Right ventricle myocardium superior (tissue), 1 donor: Measurements from ENCODE around the gene TNS2. TPM values are rescaled to one million over a fixed set of nuclear protein-coding genes. Genes with fewer than 3 reads are reported as not detected.
"Not testable (repeated sequence)": the region's sequence is repeated elsewhere in the genome, so short reads cannot be mapped to it uniquely, and the experiment has no call there.

Source experiments
- ATAC-seq: fragments of 200-7000 bp; cut with Tn5 transposase; one replicate; pipeline ENCODE4 v1.9.1; 2020; ENCODE audit warnings: mild to moderate bottlenecking; ENCODE audit not compliant: poor library complexity
- DNase-seq: peaks from one replicate; pipeline ENCODE4 v3.0.0-alpha.2; 2020
- intact Hi-C: fragments of 100-400 bp; cut with DNase I; formaldehyde crosslinking; loops from one replicate; pipeline ENCODE4 v1.11.2; 2022
- long read RNA-seq: library from polyadenylated mRNA; unstranded; transcript quantifications from one replicate; pipeline ENCODE4 v2.0.0, GENCODE V29; 2021
- total RNA-seq: library from RNA; stranded (reverse); fragmentation: NEBNext Ultra II Directional; extraction: Animal tissue kit (Norgen Biotek cat#: 25700); gene quantifications from one replicate; pipeline ENCODE4 v1.2.1, GENCODE V29; 2021
- donor health status: DM: no; HTN: yes; CAD: no; lungs with severe emphysema.

Gene TNS2
- 107 TPM for total RNA-seq
- long read RNA-seq, full-length matches to known transcripts, result 8 of 85 reads
- long read RNA-seq, partial matches to known transcripts, result 57 of 85 reads
- long read RNA-seq, other reads (novel, unspliced or antisense), result 20 of 85 reads

GRCh38 chr12:53049571-53050318, at the start of gene TNS2:
Gene TNS2 (plus strand): TSS chr12:53050065. CDS start chr12:53050186, 121 bp downstream.
- DNase-seq (peak; percentile 92), ATAC-seq (peak; percentile 27)
- intact Hi-C loops, result no loop called here

- intact Hi-C loops, result no loop called here
- no peak for DNase-seq
- no peak for ATAC-seq
Measured at GRCh38 chr12:53004178-53004577, 45.7 kb upstream of the TNS2 start.

GRCh38 chr12:53004582-53004981, 45.3 kb upstream of the TNS2 start:
- no peak for ATAC-seq
- intact Hi-C loops, result no loop called here
- no peak for DNase-seq

GRCh38 chr12:53005215-53005985, 44.5 kb upstream of the TNS2 start:
- no peak for ATAC-seq
- DNase-seq, result peak; percentile 51
- intact Hi-C loops, result no loop called here

GRCh38 chr12:53005986-53006809, 43.7 kb upstream of the TNS2 start, which contains the start of gene EIF4B:
Gene EIF4B (plus strand): TSS chr12:53006456. CDS start chr12:53006484, 28 bp downstream.
- intact Hi-C loops, result no loop called here
- ATAC-seq, result peak; percentile 97

GRCh38 chr12:53006810-53007309, 43.0 kb upstream of the TNS2 start:
- intact Hi-C loops, result no loop called here
- peak; percentile 53 for ATAC-seq
- peak; percentile 84 for DNase-seq

More at GRCh38 chr12:53005986-53006809, 43.7 kb upstream of the TNS2 start, which contains the start of gene EIF4B:
- DNase-seq, result peak; percentile 100

- ATAC-seq (no peak), DNase-seq (no peak)
- intact Hi-C loops, result no loop called here
Measured at GRCh38 chr12:53007343-53007742, 42.5 kb upstream of the TNS2 start.

GRCh38 chr12:53008760-53009159, 41.1 kb upstream of the TNS2 start:
- intact Hi-C loops, ATAC-seq, DNase-seq: not testable (repeated sequence)

GRCh38 chr12:53010955-53011354, 38.9 kb upstream of the TNS2 start:
- DNase-seq (no peak), ATAC-seq (no peak)
- intact Hi-C loops, result no loop called here

- intact Hi-C loops, result no loop called here
- DNase-seq, result no peak
- ATAC-seq, result no peak
Measured at GRCh38 chr12:53011889-53012288, 38.0 kb upstream of the TNS2 start.

- ATAC-seq (no peak), DNase-seq (no peak)
- intact Hi-C loops, result no loop called here
Measured at GRCh38 chr12:53012928-53013327, 36.9 kb upstream of the TNS2 start.

- intact Hi-C loops, result no loop called here
- DNase-seq (no peak), ATAC-seq (no peak)
Measured at GRCh38 chr12:53014709-53015108, 35.2 kb upstream of the TNS2 start.

GRCh38 chr12:53025250-53025649, 24.6 kb upstream of the TNS2 start:
- no peak for DNase-seq
- intact Hi-C loops, result no loop called here
- no peak for ATAC-seq

- ATAC-seq, intact Hi-C loops, DNase-seq: not testable (repeated sequence)
Measured at GRCh38 chr12:53027014-53027413, 22.9 kb upstream of the TNS2 start.

GRCh38 chr12:53031616-53032015, 18.2 kb upstream of the TNS2 start:
- DNase-seq (no peak), ATAC-seq (no peak)
- intact Hi-C loops, result no loop called here

GRCh38 chr12:53033832-53034231, 16.0 kb upstream of the TNS2 start:
- ATAC-seq, DNase-seq, intact Hi-C loops: not testable (repeated sequence)

GRCh38 chr12:53034459-53034858, 15.4 kb upstream of the TNS2 start:
- ATAC-seq (no peak), DNase-seq (no peak)
- intact Hi-C loops, result no loop called here

- intact Hi-C loops, result no loop called here
- DNase-seq, result no peak
- no peak for ATAC-seq
Measured at GRCh38 chr12:53036802-53037201, 13.1 kb upstream of the TNS2 start.

- DNase-seq, result no peak
- intact Hi-C loops, result no loop called here
- no peak for ATAC-seq
Measured at GRCh38 chr12:53039851-53040250, 10.0 kb upstream of the TNS2 start.
